ENCODE results near the gene TMEM214. TPM values are rescaled to one million over a fixed set of nuclear protein-coding genes. Genes with fewer than 3 reads are reported as not detected.

Gene TMEM214
- total RNA-seq, 2 donors from 2014 or later, result 21.0 to 41.0 TPM

DNA sequence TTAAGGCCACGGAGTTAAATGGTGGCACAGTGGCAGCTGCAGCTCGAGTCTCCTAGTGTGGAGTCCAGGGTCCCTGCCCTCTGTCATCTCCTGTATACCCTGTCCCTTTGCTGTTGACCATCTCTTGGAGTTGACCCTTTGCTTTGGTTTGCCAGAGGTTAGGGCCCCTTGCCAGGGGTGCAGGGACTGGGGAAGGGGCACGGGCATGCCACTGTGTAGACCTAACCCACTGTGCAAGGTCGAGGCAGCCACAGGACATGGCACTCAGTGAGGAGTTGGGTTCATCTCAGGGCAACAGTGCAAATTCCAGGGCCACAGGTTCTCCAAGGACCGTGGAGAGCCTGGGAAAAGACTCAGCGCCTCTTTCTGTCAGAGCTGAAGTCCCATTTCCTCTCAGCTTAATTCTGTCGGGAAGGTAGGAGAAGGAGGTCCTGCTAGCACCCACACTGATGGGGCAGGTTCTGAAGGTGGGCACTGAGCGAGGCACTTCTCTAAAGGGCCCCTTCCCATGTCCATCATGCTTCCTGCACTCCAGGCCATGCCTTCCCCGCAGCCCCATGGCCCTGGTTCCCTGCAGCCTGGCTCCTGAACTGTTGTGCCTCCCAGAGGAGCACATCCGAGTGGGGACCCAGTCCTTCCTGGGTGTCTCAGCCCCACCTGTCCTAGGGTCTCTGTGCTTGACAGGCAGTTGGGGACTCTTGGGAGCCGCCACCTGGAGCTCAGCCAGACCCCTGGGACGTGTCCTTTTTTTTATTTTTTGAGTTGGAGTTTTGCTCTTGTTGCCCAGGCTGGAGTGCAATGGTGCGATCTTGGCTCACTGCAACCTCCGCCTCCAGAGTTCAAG is 56.6 kb downstream of the TMEM214 start:
- Histone ChIP-seq H3K27me3 (no peaks in the 10 kb centered on the region), H3K36me3 (no peaks in the 10 kb centered on the region), H3K4me1 (peaks cover 0 to 20% of the 10 kb centered on the region in 2 donors), H3K27ac (no peak overlapping the region), H3K9me3 (no peaks in the 10 kb centered on the region), H3K4me3 (no peak overlapping the region)
- DNase-seq (ENCODE audit: low spot score), result no peak
- TF ChIP-seq, protein P1, sequence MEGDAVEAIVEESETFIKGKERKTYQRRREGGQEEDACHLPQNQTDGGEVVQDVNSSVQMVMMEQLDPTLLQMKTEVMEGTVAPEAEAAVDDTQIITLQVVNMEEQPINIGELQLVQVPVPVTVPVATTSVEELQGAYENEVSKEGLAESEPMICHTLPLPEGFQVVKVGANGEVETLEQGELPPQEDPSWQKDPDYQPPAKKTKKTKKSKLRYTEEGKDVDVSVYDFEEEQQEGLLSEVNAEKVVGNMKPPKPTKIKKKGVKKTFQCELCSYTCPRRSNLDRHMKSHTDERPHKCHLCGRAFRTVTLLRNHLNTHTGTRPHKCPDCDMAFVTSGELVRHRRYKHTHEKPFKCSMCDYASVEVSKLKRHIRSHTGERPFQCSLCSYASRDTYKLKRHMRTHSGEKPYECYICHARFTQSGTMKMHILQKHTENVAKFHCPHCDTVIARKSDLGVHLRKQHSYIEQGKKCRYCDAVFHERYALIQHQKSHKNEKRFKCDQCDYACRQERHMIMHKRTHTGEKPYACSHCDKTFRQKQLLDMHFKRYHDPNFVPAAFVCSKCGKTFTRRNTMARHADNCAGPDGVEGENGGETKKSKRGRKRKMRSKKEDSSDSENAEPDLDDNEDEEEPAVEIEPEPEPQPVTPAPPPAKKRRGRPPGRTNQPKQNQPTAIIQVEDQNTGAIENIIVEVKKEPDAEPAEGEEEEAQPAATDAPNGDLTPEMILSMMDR (IDR thresholded peaks at IDR 0.05), result no peak

Other genes starting within 250 kb of the TMEM214 start
- gene CENPA, start 246.9 kb upstream of the TMEM214 start, total RNA-seq, result under 1 TPM; 0.35 to 0.41 TPM
- under 1 TPM in 1 of 2 donors, not detected in 1; 0.12 TPM for gene DPYSL5, start 184.8 kb upstream of the TMEM214 start, total RNA-seq
- gene MAPRE3, start 62.3 kb upstream of the TMEM214 start, total RNA-seq, result 10 to 100 TPM; 20.6 to 33.4 TPM
- 1 to 10 TPM; 8.1 to 9.3 TPM for gene AGBL5, start 18.7 kb downstream of the TMEM214 start, total RNA-seq
- 100 to 1,000 TPM; 379 to 465 TPM for gene OST4, start 38.7 kb downstream of the TMEM214 start, total RNA-seq
- 10 to 100 TPM; 22.3 to 36.7 TPM for gene EMILIN1, start 45.6 kb downstream of the TMEM214 start, total RNA-seq
- gene KHK, start 53.8 kb downstream of the TMEM214 start, total RNA-seq, result 1 to 10 TPM in 1 of 2 donors, under 1 TPM in 1; 0.82 to 1.7 TPM
- gene CGREF1, start 86.2 kb downstream of the TMEM214 start, total RNA-seq, result 1 to 10 TPM; 4.3 to 4.5 TPM
- 1 to 10 TPM in 1 of 2 donors, under 1 TPM in 1; 0.90 to 1.0 TPM for gene ABHD1, start 90.8 kb downstream of the TMEM214 start, total RNA-seq
- 10 to 100 TPM; 47.5 to 51.4 TPM for gene PREB, start 101.7 kb downstream of the TMEM214 start, total RNA-seq
- not detected for gene PRR30, start 106.4 kb downstream of the TMEM214 start, total RNA-seq
- gene TCF23, start 116.0 kb downstream of the TMEM214 start, total RNA-seq, result not detected
- gene ATRAID, start 179.1 kb downstream of the TMEM214 start, total RNA-seq, result 100 to 1,000 TPM; 193 TPM
- gene SLC5A6, start 179.3 kb downstream of the TMEM214 start, total RNA-seq, result 10 to 100 TPM in 1 of 2 donors, 1 to 10 TPM in 1; 9.2 to 14.7 TPM
- 10 to 100 TPM in 1 of 2 donors, 1 to 10 TPM in 1; 4.8 to 13.2 TPM for gene CAD, start 184.4 kb downstream of the TMEM214 start, total RNA-seq
- 1 to 10 TPM; 5.7 to 9.4 TPM for gene SLC30A3, start 230.1 kb downstream of the TMEM214 start, total RNA-seq
- gene DNAJC5G, start 242.5 kb downstream of the TMEM214 start, total RNA-seq, result under 1 TPM; 0.59 to 0.94 TPM
- 100 to 1,000 TPM in 1 of 2 donors, 10 to 100 TPM in 1; 97.2 to 136 TPM for gene TRIM54, start 249.5 kb downstream of the TMEM214 start, total RNA-seq